ENCODE results near the gene HOXA9. TPM values are rescaled to one million over a fixed set of nuclear protein-coding genes. Genes with fewer than 3 reads are reported as not detected.
A peak's percentile ranks its signal among the peaks of the same experiment; 100 is the strongest.

The HOXA9 gene
- total and polyA plus RNA-seq, 2 of the 8 experiments (the other 6 are each of a cell fraction or from before 2014, with no cell fraction given), result not detected

GRCh38 chr7:27174874-27175625 lies 9.7 kb upstream of the HOXA9 start:
- no peak overlapping the region for H2BK15ac ChIP-seq (ENCODE audit: low read length)
- no peak overlapping the region for H3K56ac ChIP-seq (replicated peaks; ENCODE audit: insufficient read length, low read depth, low read length)
- H3K9me3 ChIP-seq (ENCODE audit: insufficient read depth in 2 of 2, low read depth in 1 of 2, low read length in 1 of 2), result no peaks in the 10 kb centered on the region; a peak in 1 of 4 replicates
- H4K8ac ChIP-seq (ENCODE audit: extremely low read depth, insufficient read depth, low read length), result no peak overlapping the region
- DNase-seq (ENCODE audit: low read depth in 1 of 2, low spot score in 2 of 2) (peak in 1 of 2 experiments; percentile 45), FAIRE-seq (no peak)
- H3K4me2 ChIP-seq (ENCODE audit: insufficient read depth in 1 of 2, low read depth in 2 of 2, low read length in 2 of 2), result no peak overlapping the region
- peaks cover 0 to 18% (median 0%) of the 10 kb centered on the region in 4 experiments; a peak in 1 of 8 replicates for H3K36me3 ChIP-seq (ENCODE audit: control insufficient read depth in 2 of 4, insufficient read depth in 4 of 4, low read length in 3 of 4)
- no peak overlapping the region for H4K5ac ChIP-seq (ENCODE audit: insufficient read length, low read depth, low read length)
- H3K14ac ChIP-seq (ENCODE audit: insufficient read length), result no peak overlapping the region
- H3K18ac ChIP-seq (ENCODE audit: extremely low read depth, low read length), result no peak overlapping the region
- H2AK5ac ChIP-seq (ENCODE audit: low read depth, low read length), result no peak overlapping the region
- H2BK20ac ChIP-seq (ENCODE audit: low read length), result no peak overlapping the region
- peaks cover 95 to 100% (median 99%) of the 10 kb centered on the region in 4 experiments for H3K27me3 ChIP-seq (replicated peaks in 1 of 4; ENCODE audit: control insufficient read depth in 3 of 4, extremely low read depth in 1 of 4, insufficient read depth in 3 of 4, low read length in 3 of 4)
- ChIA-PET CTCF (ENCODE audit: partially characterized antibody) (interaction anchor here (0.8 to 5.4 kb wide), 8 partner anchors 10 to 67 kb away, joined by 3 to 20 read pairs (median 4); partner anchors contain the start of genes EVX1, HOXA11, HOXA5 and HOXA9), POLR2A (ENCODE audit: partially characterized antibody) (no interaction called here)
- no peak overlapping the region for H3K27ac ChIP-seq (ENCODE audit: low read depth, low read length)
- H3K23me2 ChIP-seq (ENCODE audit: low read depth, low read length), result no peaks in the 10 kb centered on the region; the same call in 1 of the 2 replicates
- H3K79me1 ChIP-seq (ENCODE audit: low read depth, low read length), result no peaks in the 10 kb centered on the region
- H2BK12ac ChIP-seq (ENCODE audit: low read depth, low read length), result no peak overlapping the region
- no peaks in the 10 kb centered on the region for H3K79me2 ChIP-seq (ENCODE audit: control insufficient read depth in 1 of 2, insufficient read depth in 2 of 2, low read length in 2 of 2)
- TF ChIP-seq RNF2 (IDR thresholded peaks at IDR 0.05; ENCODE audit: borderline replicate concordance, low read depth, low read length, missing control alignments, poor library complexity, severe bottlenecking) (peak; percentile 84), SIN3A (conservative IDR thresholded peaks at IDR 0.05 in 1 of 2, IDR thresholded peaks at IDR 0.05 in 1 of 2; ENCODE audit: low read depth in 1 of 2, low read length in 2 of 2) (no peak)
- no peak overlapping the region for H3K23ac ChIP-seq (ENCODE audit: insufficient read length)
- H3K4me1 ChIP-seq (replicated peaks in 1 of 4; ENCODE audit: control insufficient read depth in 3 of 4, insufficient read depth in 4 of 4, low read length in 3 of 4), result peaks cover 4 to 11% (median 5%) of the 10 kb centered on the region in 4 experiments; a peak in 5 of 7 replicates
- H2AFZ ChIP-seq (ENCODE audit: low read length), result no peak overlapping the region
- H2BK5ac ChIP-seq (ENCODE audit: low read depth, low read length), result no peak overlapping the region
- no peak overlapping the region for H3K9ac ChIP-seq (replicated peaks in 1 of 4; ENCODE audit: extremely low read depth in 1 of 4, low read depth in 3 of 4, low read length in 3 of 4)
- no peak overlapping the region for H3K4ac ChIP-seq (replicated peaks; ENCODE audit: insufficient read length, low read depth, low read length)
- H4K91ac ChIP-seq (replicated peaks; ENCODE audit: insufficient read length, low read length), result no peak overlapping the region
- WGBS, 2 experiments (ENCODE audit: extremely low coverage in 1 of 2, insufficient coverage in 1 of 2, insufficient read length in 1 of 2, insufficient replicate concordance in 2 of 2, low coverage in 1 of 2, low lambda C conversion rate in 2 of 2, missing lambda C conversion rate in 1 of 2), result 43% methylated on average over 12 of the region's 12 CpGs; no CpG with 5 or more reads in 1 of the 2 experiments
- no peak overlapping the region for H2BK120ac ChIP-seq (replicated peaks; ENCODE audit: low read depth, low read length)
- peaks cover 39 to 55% of the 10 kb centered on the region in 2 experiments for H4K20me1 ChIP-seq (replicated peaks in 1 of 2; ENCODE audit: control insufficient read depth in 1 of 2, insufficient read depth in 2 of 2, low read length in 2 of 2)
- H3K4me3 ChIP-seq (ENCODE audit: extremely low read depth in 1 of 4, insufficient read depth in 2 of 4, low read depth in 3 of 4, low read length in 4 of 4), result no peak overlapping the region

All from H1 (cell line).